K562 (cell line): Measurements from ENCODE around the gene NPB.

Experiments
- CTCF ChIP-seq, 3 experiments: IDR thresholded peaks in 2 of 3; conservative IDR thresholded peaks in 1 of 3; 2 replicates each; pipeline ENCODE4 v1.5.1; 2011 to 2012; ENCODE audit warnings: low read length in 3 of 3, mild to moderate bottlenecking in 3 of 3, control low read depth in 2 of 3, improper control_type of control experiment in 1 of 3, inconsistent platforms in 1 of 3, low read depth in 1 of 3, mixed read lengths in 1 of 3, moderate library complexity in 1 of 3; ENCODE audit not compliant: insufficient read depth in 2 of 3
- FOXJ3 ChIP-seq: sonication (generic); formaldehyde crosslinking; IDR thresholded peaks from 2 replicates; pipeline ENCODE4 v1.4.0; 2020; ENCODE audit warnings: mild to moderate bottlenecking, missing genetic modification reagents
- NFE2 ChIP-seq: IDR thresholded peaks from 2 replicates; pipeline ENCODE4 v1.6.1; 2014; ENCODE audit warnings: antibody characterized with exemption, low read depth
- PTRF ChIP-seq: fragments of 450-650 bp; IDR thresholded peaks from 2 replicates; pipeline ENCODE4 v1.6.1; 2016; ENCODE audit warnings: mild to moderate bottlenecking, missing genetic modification characterization, missing compliant biosample characterization
- SETDB1 ChIP-seq: IDR thresholded peaks from one replicate; pipeline ENCODE4 v1.6.1; 2012; ENCODE audit warnings: low read length, control low read depth, inconsistent platforms
- THRB ChIP-seq: fragments of 450-650 bp; formaldehyde crosslinking; conservative IDR thresholded peaks from 2 replicates; pipeline ENCODE4 v1.4.0; 2022; ENCODE audit warnings: mild to moderate bottlenecking, missing genetic modification characterization
- USF1 ChIP-seq: sonication (generic); formaldehyde crosslinking; IDR thresholded peaks from 2 replicates; pipeline ENCODE4 v1.9.0; 2022; ENCODE audit warnings: mild to moderate bottlenecking, missing genetic modification reagents
- ZEB2 ChIP-seq: fragments of 450-650 bp; IDR thresholded peaks from 2 replicates; pipeline ENCODE4 v1.6.1; 2016
- ZNF175 ChIP-seq: fragments of 200-800 bp; sonication (Bioruptor generic); IDR thresholded peaks from 2 replicates; pipeline ENCODE4 v1.6.1; 2016; ENCODE audit warnings: low read depth, mild to moderate bottlenecking, missing genetic modification characterization, missing compliant biosample characterization
- ZNF23 ChIP-seq: fragments of 250-450 bp; sonication (Bioruptor Pico); IDR thresholded peaks from 2 replicates; pipeline ENCODE4 v1.4.0; 2020; ENCODE audit warnings: mild to moderate bottlenecking
- ZNF75A ChIP-seq: fragments of 450-650 bp; formaldehyde crosslinking; IDR thresholded peaks from 2 replicates; pipeline ENCODE4 v1.4.0; 2020; ENCODE audit warnings: mild to moderate bottlenecking
- ZSCAN29 ChIP-seq: fragments of 450-650 bp; IDR thresholded peaks from 2 replicates; pipeline ENCODE4 v1.6.1; 2017
- TF ChIP-seq, protein P1 (sequence below): sonication (generic); formaldehyde crosslinking; IDR thresholded peaks from 2 replicates; pipeline ENCODE4 v1.8.0; 2022; ENCODE audit warnings: mild to moderate bottlenecking, low read depth, missing genetic modification reagents

- TF ChIP-seq ZNF23 (CRISPR knock-in tag) (no peak), FOXJ3 (CRISPR knock-in tag) (no peak), ZNF75A (CRISPR knock-in tag) (no peak), NFE2 (no peak), THRB (CRISPR knock-in tag) (no peak), USF1 (CRISPR knock-in tag) (no peak), PTRF (tag) (no peak), ZNF175 (no peak), SETDB1 (no peak), CTCF (IDR thresholded peaks at IDR 0.05 in 2 of 3, conservative IDR thresholded peaks at IDR 0.05 in 1 of 3; ENCODE audit: insufficient read depth in 2 of 3, low read depth in 1 of 3, low read length in 3 of 3) (no peak), ZEB2 (no peak), ZSCAN29 (no peak)
- TF ChIP-seq, protein P1, sequence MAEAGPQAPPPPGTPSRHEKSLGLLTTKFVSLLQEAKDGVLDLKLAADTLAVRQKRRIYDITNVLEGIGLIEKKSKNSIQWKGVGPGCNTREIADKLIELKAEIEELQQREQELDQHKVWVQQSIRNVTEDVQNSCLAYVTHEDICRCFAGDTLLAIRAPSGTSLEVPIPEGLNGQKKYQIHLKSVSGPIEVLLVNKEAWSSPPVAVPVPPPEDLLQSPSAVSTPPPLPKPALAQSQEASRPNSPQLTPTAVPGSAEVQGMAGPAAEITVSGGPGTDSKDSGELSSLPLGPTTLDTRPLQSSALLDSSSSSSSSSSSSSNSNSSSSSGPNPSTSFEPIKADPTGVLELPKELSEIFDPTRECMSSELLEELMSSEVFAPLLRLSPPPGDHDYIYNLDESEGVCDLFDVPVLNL (CRISPR knock-in tag), result no peak
These were observed 13.3 kb downstream of the NPB start for GRCh38 chr17:81915331-81915730.
